HG02678 (cell line): ENCODE measurements around the gene NCBP3.
A peak's percentile ranks its signal among the peaks of the same experiment; 100 is the strongest.

Source experiments
- ATAC-seq: cut with Tn5 transposase; IDR thresholded peaks from one replicate; pipeline ENCODE4 v1.9.1; 2021; ENCODE audit warnings: mild to moderate bottlenecking, moderate library complexity; ENCODE audit not compliant: unreplicated experiment

Gene NCBP3, protein sequence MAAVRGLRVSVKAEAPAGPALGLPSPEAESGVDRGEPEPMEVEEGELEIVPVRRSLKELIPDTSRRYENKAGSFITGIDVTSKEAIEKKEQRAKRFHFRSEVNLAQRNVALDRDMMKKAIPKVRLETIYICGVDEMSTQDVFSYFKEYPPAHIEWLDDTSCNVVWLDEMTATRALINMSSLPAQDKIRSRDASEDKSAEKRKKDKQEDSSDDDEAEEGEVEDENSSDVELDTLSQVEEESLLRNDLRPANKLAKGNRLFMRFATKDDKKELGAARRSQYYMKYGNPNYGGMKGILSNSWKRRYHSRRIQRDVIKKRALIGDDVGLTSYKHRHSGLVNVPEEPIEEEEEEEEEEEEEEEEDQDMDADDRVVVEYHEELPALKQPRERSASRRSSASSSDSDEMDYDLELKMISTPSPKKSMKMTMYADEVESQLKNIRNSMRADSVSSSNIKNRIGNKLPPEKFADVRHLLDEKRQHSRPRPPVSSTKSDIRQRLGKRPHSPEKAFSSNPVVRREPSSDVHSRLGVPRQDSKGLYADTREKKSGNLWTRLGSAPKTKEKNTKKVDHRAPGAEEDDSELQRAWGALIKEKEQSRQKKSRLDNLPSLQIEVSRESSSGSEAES

GRCh38 chr17:3845621-3846436 lies at the start of gene NCBP3:
NCBP3 (minus strand) TSS chr17:3846246; CDS start chr17:3846223, 23 bp downstream.
- peak; percentile 95 for ATAC-seq

DNA sequence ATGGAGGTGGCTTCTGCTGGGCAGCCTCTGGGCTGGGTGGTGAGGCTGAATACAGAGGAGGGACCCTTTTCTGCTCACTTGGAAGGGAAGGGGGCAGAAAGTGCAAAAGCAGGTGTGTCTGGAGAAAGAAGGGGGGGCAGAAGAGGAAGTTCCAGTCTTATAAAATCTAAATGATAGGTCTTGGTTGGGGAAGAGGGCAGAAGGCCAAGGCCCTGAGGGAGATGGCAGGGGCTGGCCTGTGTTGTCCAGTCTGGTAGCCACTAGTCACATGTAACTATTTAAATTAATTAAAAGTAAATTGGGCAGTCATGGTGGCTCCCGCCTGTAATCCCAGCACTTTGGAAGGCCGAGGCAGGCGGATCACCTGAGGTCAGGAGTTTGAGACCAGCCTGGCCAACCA lies 49.3 kb upstream of the NCBP3 start:
- ATAC-seq = no peak

DNA sequence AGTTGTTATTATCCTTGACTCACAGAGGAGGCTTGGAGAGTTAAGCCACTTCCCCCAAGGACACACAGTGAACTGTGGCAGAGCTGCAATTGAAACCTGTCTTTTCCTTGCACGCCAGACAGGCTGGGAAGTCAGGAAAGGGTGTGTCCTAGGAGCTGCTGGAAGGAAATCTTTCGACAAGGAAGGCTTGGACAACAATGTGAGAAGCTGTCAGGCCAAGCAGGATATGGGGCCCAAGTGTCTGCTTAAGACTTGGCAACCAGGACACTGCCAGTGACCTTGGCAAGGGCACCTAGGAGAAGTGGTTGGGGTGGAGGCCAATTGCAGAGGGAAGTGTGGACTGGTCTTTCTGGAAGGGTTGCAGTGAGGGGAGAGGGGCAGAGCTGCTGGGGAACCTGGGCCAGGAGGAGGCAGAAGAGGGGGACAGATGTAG lies 48.9 kb upstream of the NCBP3 start:
- ATAC-seq = no peak

DNA sequence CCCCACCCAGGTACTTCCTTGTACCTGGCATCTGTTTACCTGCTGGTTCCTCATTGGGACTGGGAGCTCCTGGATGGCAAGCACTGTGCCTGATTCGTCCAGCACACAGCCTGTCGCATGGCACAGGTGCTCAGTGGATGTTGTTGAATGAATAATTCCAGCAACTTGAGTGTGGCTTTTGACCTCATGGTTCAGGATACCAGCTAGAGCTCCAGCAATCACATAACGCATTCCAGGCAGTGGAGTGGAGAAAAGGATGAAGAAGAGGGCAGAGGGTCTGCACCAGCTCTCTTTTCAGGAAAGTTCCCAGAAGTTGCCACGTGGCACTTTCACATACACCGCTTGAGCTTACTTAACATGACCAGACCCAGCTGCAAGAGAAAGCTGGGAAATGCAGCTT lies 48.1 kb upstream of the NCBP3 start:
- ATAC-seq = no peak

GRCh38 chr17:3893720-3894116 lies 47.7 kb upstream of the NCBP3 start:
- ATAC-seq = no peak

- peak; percentile 93 for ATAC-seq
Observed at GRCh38 chr17:3893003-3893719, 47.1 kb upstream of the NCBP3 start, which contains the start of gene CAMKK1. CAMKK1 (minus strand) TSS chr17:3893053; CDS start chr17:3885687, 7,366 bp downstream.

DNA sequence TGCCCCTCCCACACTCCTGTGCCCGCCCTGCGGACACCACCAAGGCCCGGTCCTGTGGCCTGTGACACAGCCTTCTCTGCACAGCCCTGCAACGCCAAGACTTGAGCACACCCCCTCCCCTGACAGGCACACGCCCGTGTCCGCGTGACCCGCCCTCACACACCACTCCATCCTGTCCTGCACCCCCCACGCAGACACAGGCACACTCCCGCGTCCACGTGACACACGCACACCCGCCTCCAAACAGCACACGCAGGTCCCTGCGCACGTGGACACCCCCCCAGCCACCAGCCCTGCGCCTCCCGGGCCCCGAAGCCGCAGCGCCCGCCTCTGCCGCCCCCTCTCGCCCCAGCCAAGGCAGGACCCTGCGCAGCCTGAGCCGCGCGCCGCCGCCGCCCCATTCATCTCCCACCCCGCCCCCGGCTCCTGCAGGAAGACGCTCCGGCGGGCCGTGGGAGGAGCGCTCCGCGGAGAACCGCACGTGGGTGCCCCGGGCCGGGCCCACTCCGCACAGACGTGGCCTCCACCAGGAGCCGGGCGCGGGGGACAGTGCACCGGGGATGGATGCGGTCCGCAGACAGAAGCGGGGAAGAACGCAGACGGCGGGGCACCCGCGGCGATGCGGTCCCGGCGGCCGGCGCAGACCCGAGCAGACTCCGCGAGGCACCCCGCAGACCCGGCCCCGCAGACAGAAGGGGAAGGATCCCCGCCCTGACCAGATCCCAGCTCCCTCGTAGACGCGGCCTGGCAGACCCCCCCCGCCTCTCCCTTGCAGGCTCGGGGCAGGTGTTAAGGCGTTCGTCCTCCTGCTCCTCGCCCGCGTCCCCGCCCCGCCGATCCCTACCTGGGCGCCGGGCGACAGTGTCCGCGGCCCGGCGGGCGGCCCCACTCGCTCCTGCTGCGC lies 46.3 kb upstream of the NCBP3 start:
- peak; percentile 10 for ATAC-seq

DNA sequence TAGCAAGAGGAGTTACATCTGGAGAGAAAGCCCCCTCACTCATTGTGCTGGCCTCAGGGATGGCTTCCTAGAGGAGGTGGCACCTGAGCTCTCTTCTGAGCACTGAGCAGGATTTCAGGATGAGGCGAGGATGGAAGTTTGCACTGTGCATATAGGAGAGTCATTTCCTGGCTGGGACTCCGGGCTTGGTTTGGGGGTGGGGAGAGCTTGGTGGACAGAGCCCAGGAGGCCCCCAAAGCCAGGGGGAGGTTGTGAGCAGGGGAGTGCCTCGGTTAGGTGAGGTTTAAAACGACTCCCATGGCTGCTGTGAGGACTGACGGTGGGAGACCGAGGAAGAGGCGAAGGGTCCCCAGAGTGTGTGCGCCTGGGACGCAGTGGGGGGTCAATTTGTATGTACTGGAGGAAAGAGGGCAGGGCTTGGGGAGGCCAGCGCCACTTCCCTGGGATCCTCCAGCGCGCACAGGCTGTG lies 45.6 kb upstream of the NCBP3 start:
- ATAC-seq = no peak

DNA sequence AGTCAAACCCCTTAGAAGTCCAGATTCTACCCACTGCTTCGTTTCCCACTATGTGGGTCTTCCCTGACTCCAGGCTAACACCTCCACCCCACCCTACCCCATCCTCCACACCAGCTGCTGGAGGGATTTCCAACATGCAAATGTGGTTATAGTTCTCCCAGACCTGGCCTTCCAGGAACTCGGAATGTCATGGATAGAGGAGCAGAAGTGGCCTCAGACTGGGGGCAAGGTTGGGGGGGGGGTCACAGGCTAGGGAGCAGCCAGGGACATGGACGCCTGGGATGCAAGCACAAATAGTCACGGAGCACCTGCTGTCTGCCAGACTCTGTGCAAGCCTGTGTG lies 44.8 kb upstream of the NCBP3 start:
- ATAC-seq = no peak

- no peak for ATAC-seq
Observed at GRCh38 chr17:3890082-3890877, 44.2 kb upstream of the NCBP3 start.

DNA sequence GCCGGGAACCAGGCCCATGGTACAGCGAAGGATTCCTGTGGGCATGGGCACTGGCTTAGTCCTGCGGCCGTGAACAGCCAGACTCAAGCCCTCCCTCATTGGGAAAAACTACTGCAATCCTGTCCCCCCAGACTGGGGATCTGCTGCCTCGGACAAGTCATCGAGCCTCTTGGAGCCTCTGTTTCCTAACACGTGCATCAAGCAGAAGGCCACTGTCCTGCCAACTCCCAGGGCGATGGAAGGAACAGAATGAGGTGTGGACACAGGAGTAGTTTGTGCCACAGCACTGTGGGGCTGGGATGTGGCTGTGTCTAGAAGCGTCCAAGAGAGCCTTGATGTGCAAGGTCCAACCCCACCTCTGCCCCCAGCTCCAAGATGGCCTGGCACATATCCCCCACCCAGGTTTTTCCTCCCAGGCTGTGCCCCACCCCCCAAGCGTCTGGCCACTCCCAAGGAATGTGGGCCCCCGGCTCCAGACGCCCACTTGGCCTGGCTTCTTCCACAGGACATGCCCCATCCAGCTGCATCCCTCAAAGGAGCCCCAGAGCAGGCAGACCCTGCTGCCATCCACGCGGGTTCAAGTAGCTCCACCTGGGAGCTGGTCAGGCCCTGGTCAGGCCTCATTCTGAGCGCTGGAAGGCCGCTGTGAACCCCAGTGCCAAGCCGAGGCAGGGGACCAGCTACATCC lies 43.4 kb upstream of the NCBP3 start:
- no peak for ATAC-seq

DNA sequence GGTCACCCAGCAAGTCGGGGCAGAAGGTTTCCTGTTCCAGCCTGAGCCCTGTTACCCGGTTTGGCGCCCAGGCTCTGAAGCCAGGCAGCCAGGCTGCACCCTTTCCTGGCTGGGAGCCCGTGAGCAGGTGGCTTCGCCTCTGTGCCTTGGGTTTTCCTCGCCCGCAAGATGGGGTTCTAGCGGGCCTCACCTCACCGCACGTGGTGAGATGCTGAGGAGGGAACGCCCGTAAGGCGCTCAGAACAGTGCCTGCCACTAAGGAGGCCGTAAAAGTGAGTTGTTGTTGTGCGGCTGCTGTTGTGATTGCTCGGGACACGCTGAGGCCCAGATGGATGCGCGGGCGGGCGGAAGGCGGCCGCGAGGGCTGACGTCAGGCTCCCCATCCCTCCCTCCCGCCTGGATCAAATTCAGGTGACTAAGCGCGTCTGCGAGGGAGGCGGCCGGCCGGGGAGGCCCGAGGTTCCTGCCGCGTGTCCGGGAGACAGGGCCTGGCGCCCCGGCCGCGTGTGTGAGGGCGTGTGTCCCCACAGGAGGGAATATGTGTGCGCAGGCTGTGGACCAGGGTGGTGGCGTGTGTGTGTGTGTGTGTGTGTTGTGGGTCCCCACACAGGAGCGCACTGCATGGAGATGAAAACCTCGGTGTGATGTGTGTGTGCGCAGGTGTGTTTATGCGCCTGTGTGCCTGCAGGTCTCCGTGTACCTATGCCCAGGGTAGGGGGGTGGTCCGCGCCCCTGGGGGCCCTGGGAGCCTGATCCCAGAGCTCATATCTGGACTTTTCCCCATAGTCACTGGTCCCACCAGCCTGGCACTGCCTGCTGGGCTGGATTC lies 42.5 kb upstream of the NCBP3 start:
- ATAC-seq = no peak

GRCh38 chr17:3887804-3888203 lies 41.8 kb upstream of the NCBP3 start:
- no peak for ATAC-seq

- ATAC-seq = no peak
Observed at GRCh38 chr17:3887394-3887793, 41.3 kb upstream of the NCBP3 start.

DNA sequence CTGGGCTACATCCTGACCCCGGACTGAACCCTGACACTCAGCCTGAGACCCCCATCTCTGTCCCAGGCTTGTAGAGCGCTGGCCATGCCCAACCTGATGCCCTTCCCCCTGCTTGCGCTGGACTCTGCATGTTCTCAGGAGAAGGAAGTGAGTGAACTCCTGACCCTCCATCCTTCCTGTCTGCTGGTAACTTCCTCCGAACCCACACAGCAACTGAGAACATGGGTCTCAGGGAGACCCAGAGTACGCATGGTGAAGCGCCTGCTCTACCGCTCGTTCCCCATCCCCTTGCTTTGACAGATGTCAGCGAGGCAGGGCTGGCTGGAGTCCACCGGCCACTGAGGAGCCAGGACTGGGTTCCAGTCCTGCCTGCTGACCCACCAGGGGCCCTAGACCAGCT lies 40.7 kb upstream of the NCBP3 start:
- no peak for ATAC-seq

DNA sequence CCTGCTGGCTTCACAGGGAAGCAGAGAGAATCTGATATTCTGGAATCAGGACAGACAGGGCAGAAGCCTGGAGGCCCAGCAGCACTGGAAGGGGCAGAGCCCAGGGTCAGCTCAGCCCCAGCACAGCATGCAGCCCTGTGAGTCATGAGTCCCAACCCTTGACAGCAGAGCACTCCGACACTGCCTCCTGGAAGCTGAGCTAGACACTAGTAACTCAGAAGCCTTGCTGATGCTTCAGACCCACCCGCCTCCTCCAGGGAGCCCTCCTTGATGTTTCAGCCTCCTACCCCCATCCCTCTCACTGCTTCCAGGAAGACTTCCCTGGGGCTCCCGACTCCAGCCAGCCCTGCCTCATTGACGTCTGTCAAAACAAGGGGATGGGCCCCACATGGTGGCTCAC lies 39.9 kb upstream of the NCBP3 start:
- ATAC-seq = no peak

- ATAC-seq = no peak
Observed at GRCh38 chr17:3885271-3885670, 39.2 kb upstream of the NCBP3 start.

GRCh38 chr17:3884188-3884587 lies 38.1 kb upstream of the NCBP3 start:
- no peak for ATAC-seq
